Thymus (tissue), 11 donors: Measurements from ENCODE around the gene BICC1. TPM values are rescaled to one million over a fixed set of nuclear protein-coding genes. Genes with fewer than 3 reads are reported as not detected.

Experiments
- DNase-seq, 9 donors: peaks; one replicate each; pipeline ENCODE4 v3.0.0-alpha.2; 2013; ENCODE audit warnings: low spot score in 9 of 9, low read depth in 6 of 9, missing footprints in 1 of 9
- H3K27ac ChIP-seq, 2 donors: one replicate each; pipeline ENCODE4 v1.5.1; 2013; ENCODE audit warnings: control low read depth in 1 of 2, low read depth in 1 of 2, low read length in 1 of 2, mild to moderate bottlenecking in 1 of 2, moderate library complexity in 1 of 2
- H3K27me3 ChIP-seq, 2 donors: one replicate each; pipeline ENCODE4 v1.5.1; 2013; ENCODE audit warnings: low read length in 1 of 2; ENCODE audit not compliant: control insufficient read depth in 2 of 2, insufficient read depth in 1 of 2
- H3K36me3 ChIP-seq, 2 donors: one replicate each; pipeline ENCODE4 v1.5.1; 2013; ENCODE audit warnings: low read length in 1 of 2, mild to moderate bottlenecking in 1 of 2, moderate library complexity in 1 of 2; ENCODE audit not compliant: control insufficient read depth in 2 of 2, insufficient read depth in 2 of 2
- H3K4me1 ChIP-seq, 2 donors: one replicate each; pipeline ENCODE4 v1.5.1; 2013; ENCODE audit warnings: low read length in 2 of 2; ENCODE audit not compliant: control insufficient read depth in 2 of 2, insufficient read depth in 2 of 2
- H3K4me3 ChIP-seq, 2 donors: one replicate each; pipeline ENCODE4 v1.5.1; 2013; ENCODE audit warnings: low read length in 2 of 2, control low read depth in 1 of 2, mild to moderate bottlenecking in 1 of 2
- H3K9me3 ChIP-seq, 2 donors: one replicate each; pipeline ENCODE4 v1.5.1; 2013; ENCODE audit warnings: low read length in 1 of 2, mild to moderate bottlenecking in 1 of 2; ENCODE audit not compliant: control insufficient read depth in 2 of 2, insufficient read depth in 1 of 2
- WGBS: extraction: QIAGEN DNeasy Blood & Tissue Kit; methylation state at CpG from one replicate; pipeline ENCODE4 v1.1.7; 2013; 5-methylcytosine and 5-hydroxymethylcytosine counted together
- polyA plus RNA-seq: library from polyadenylated mRNA; stranded (reverse); fragments of 200-250 nt; gene quantifications from one replicate; pipeline ENCODE4 v1.2.3, GENCODE V29; 2013
- total RNA-seq: library from RNA; stranded (reverse); fragments of 120-200 nt; gene quantifications from one replicate; pipeline ENCODE4 v1.2.4, GENCODE V29; 2013
- donor health status: healthy.

BICC1 gene
- total and polyA plus RNA-seq, 2 donors: 1.8 to 1.9 TPM

- H3K36me3 ChIP-seq: no peaks in the 10 kb centered on the region
- H3K4me1 ChIP-seq: no peaks in the 10 kb centered on the region
- WGBS: 93% methylated on average over 2 of the region's 2 CpGs
- no peak for DNase-seq
- H3K9me3 ChIP-seq: no peaks in the 10 kb centered on the region
- H3K27ac ChIP-seq: no peak overlapping the region
- H3K27me3 ChIP-seq: no peaks in the 10 kb centered on the region
- no peak overlapping the region for H3K4me3 ChIP-seq
These were observed 119.0 kb downstream of the BICC1 start for GRCh38 chr10:58631715-58632114.

- Histone ChIP-seq H3K36me3 (no peaks in the 10 kb centered on the region), H3K4me3 (no peak overlapping the region), H3K27ac (no peak overlapping the region), H3K4me1 (no peaks in the 10 kb centered on the region), H3K27me3 (no peaks in the 10 kb centered on the region), H3K9me3 (no peaks in the 10 kb centered on the region)
- no peak for DNase-seq
- WGBS: 94% methylated on average over 4 of the region's 4 CpGs
These were observed 119.5 kb downstream of the BICC1 start for GRCh38 chr10:58632216-58632615.

- Histone ChIP-seq H3K4me3 (no peak overlapping the region), H3K9me3 (no peaks in the 10 kb centered on the region), H3K4me1 (no peaks in the 10 kb centered on the region), H3K27me3 (no peaks in the 10 kb centered on the region), H3K36me3 (no peaks in the 10 kb centered on the region), H3K27ac (no peak overlapping the region)
- no peak for DNase-seq
- 96% methylated on average over 5 of the region's 5 CpGs for WGBS
These were observed 124.7 kb downstream of the BICC1 start for GRCh38 chr10:58637352-58637751.

GRCh38 chr10:58638388-58638787 lies 125.7 kb downstream of the BICC1 start:
- Histone ChIP-seq H3K27me3 (no peaks in the 10 kb centered on the region), H3K9me3 (no peaks in the 10 kb centered on the region), H3K36me3 (no peaks in the 10 kb centered on the region), H3K27ac (no peak overlapping the region), H3K4me1 (no peaks in the 10 kb centered on the region), H3K4me3 (no peak overlapping the region)
- DNase-seq: no peak
- WGBS: 96% methylated on average over 5 of the region's 5 CpGs

- Histone ChIP-seq H3K4me1 (no peaks in the 10 kb centered on the region), H3K27me3 (no peaks in the 10 kb centered on the region), H3K36me3 (no peaks in the 10 kb centered on the region), H3K27ac (no peak overlapping the region), H3K9me3 (no peaks in the 10 kb centered on the region), H3K4me3 (no peak overlapping the region)
- no peak for DNase-seq
- WGBS: 5% methylated on average over 5 of the region's 5 CpGs
These were observed 128.4 kb downstream of the BICC1 start for GRCh38 chr10:58641095-58641531.

- H3K27ac ChIP-seq: no peak overlapping the region
These were observed 129.0 kb downstream of the BICC1 start for GRCh38 chr10:58641708-58642107.

GRCh38 chr10:58642283-58642682 lies 129.6 kb downstream of the BICC1 start:
- 96% methylated on average over 3 of the region's 3 CpGs for WGBS
- no peaks in the 10 kb centered on the region for H3K27me3 ChIP-seq
- no peak for DNase-seq
- no peak overlapping the region for H3K4me3 ChIP-seq
- H3K4me1 ChIP-seq: no peaks in the 10 kb centered on the region
- H3K36me3 ChIP-seq: no peaks in the 10 kb centered on the region
- H3K9me3 ChIP-seq: no peaks in the 10 kb centered on the region
- H3K27ac ChIP-seq: no peak overlapping the region

More at GRCh38 chr10:58641708-58642107, 129.0 kb downstream of the BICC1 start:
- Histone ChIP-seq H3K4me3 (no peak overlapping the region), H3K9me3 (no peaks in the 10 kb centered on the region), H3K27me3 (no peaks in the 10 kb centered on the region), H3K36me3 (no peaks in the 10 kb centered on the region), H3K4me1 (no peaks in the 10 kb centered on the region)
- DNase-seq: no peak
- 92% methylated on average over 2 of the region's 2 CpGs for WGBS

GRCh38 chr10:58642916-58643428 lies 130.3 kb downstream of the BICC1 start:
- Histone ChIP-seq H3K4me1 (no peaks in the 10 kb centered on the region), H3K27ac (no peak overlapping the region), H3K4me3 (no peak overlapping the region), H3K36me3 (no peaks in the 10 kb centered on the region), H3K9me3 (no peaks in the 10 kb centered on the region), H3K27me3 (no peaks in the 10 kb centered on the region)
- WGBS: 71% methylated on average over 4 of the region's 4 CpGs
- no peak for DNase-seq

GRCh38 chr10:58644311-58644710 lies 131.6 kb downstream of the BICC1 start:
- no peak overlapping the region for H3K4me3 ChIP-seq
- WGBS: 93% methylated on average over 8 of the region's 8 CpGs
- DNase-seq: no peak
- no peaks in the 10 kb centered on the region for H3K27me3 ChIP-seq
- no peaks in the 10 kb centered on the region for H3K9me3 ChIP-seq
- no peak overlapping the region for H3K27ac ChIP-seq
- no peaks in the 10 kb centered on the region for H3K36me3 ChIP-seq
- H3K4me1 ChIP-seq: no peaks in the 10 kb centered on the region
